ENCODE data around the gene UBE2Z. TPM values are rescaled to one million over a fixed set of nuclear protein-coding genes. Genes with fewer than 3 reads are reported as not detected.

Gene UBE2Z
- total RNA-seq, 1 experiment from 2014 or later, result 65.1 TPM

DNA sequence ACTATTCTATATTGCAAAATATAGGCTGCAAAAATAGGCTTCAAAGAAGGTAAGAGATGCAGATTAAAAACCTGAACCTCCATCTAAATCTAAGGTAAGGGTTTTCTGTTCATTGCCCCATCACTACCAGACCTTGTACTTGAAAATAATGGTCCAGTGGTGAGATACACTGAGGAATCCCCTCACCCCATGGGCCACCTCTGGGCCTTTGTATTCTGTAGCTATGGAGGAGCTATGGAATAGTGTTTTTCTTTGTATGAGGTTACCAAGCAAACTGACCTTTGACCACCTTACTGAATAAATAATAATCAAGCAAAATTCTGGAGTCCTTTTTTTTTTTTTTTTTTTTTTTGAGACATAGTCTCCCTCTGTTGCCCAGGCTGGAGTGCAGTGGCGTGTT, 4.8 kb upstream of the UBE2Z start:
- H3K9me3 Mint-ChIP-seq, result no peaks in the 10 kb centered on the region
- H3K4me1 Mint-ChIP-seq, result peaks cover 6% of the 10 kb centered on the region
- H3K27me3 Mint-ChIP-seq (ENCODE audit: low read depth), result no peaks in the 10 kb centered on the region
- ChIA-PET POLR2A (interaction anchor here (0.6 to 1.3 kb wide), 2 partner anchors 11 to 54 kb away, joined by 3 to 4 read pairs; partner anchors contain the start of gene ATP5MC1), CTCF (interaction anchor here (0.7 to 1.3 kb wide), 3 partner anchors 19 to 552 kb away, joined by 3 to 5 read pairs (median 4); no protein-coding TSS in a partner anchor)
- H3K36me3 Mint-ChIP-seq, result no peaks in the 10 kb centered on the region
- no peak for DNase-seq (ENCODE audit: low spot score)
- no peak overlapping the region for H3K4me3 Mint-ChIP-seq
- TF ChIP-seq, protein P1, sequence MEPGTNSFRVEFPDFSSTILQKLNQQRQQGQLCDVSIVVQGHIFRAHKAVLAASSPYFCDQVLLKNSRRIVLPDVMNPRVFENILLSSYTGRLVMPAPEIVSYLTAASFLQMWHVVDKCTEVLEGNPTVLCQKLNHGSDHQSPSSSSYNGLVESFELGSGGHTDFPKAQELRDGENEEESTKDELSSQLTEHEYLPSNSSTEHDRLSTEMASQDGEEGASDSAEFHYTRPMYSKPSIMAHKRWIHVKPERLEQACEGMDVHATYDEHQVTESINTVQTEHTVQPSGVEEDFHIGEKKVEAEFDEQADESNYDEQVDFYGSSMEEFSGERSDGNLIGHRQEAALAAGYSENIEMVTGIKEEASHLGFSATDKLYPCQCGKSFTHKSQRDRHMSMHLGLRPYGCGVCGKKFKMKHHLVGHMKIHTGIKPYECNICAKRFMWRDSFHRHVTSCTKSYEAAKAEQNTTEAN (CRISPR knock-in tag; IDR thresholded peaks at IDR 0.05), result no peak
- TF ChIP-seq CREM (CRISPR knock-in tag; IDR thresholded peaks at IDR 0.05) (no peak), GABPB1 (CRISPR knock-in tag; IDR thresholded peaks at IDR 0.05) (no peak), IRF2 (CRISPR knock-in tag; IDR thresholded peaks at IDR 0.05; ENCODE audit: borderline replicate concordance, low read depth) (no peak), JAZF1 (CRISPR knock-in tag; IDR thresholded peaks at IDR 0.05) (no peak), TEAD1 (CRISPR knock-in tag; IDR thresholded peaks at IDR 0.05) (no peak), NFATC4 (CRISPR knock-in tag; IDR thresholded peaks at IDR 0.05) (no peak), KAT7 (CRISPR knock-in tag; IDR thresholded peaks at IDR 0.05; ENCODE audit: borderline replicate concordance) (no peak)
- TF ChIP-seq, protein P2, sequence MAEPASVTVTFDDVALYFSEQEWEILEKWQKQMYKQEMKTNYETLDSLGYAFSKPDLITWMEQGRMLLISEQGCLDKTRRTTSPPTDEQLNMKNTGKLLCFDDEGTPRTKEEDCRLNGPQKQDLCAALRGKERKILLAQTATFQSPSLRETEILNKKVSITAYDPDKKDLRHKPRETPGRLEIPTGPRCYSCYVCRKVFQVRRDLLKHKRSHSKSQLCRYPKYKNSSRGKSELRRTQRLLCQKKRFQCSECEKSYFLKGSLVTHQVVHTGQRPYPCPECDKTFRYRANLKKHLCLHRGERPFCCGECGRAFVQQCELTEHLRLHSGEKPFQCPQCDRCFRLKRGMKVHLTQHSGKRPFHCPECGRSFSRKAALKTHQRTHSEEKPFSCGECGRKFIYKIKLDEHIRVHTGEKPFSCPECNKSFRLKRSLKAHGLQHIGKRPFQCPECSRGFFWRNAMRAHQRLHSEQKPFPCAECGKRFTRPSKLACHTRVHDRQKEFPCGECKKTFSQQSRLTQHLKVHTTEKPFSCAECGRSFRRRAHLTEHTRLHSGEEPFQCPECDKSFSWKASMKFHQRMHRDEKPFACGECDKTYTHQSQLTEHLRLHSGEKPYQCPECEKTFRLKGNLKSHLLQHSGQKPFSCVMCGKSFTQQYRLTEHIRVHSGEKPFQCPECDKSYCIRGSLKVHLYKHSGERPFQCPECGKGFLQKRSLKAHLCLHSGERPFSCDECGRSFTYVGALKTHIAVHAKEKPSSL (CRISPR knock-in tag; conservative IDR thresholded peaks at IDR 0.05), result no peak
- TF ChIP-seq, protein P3, sequence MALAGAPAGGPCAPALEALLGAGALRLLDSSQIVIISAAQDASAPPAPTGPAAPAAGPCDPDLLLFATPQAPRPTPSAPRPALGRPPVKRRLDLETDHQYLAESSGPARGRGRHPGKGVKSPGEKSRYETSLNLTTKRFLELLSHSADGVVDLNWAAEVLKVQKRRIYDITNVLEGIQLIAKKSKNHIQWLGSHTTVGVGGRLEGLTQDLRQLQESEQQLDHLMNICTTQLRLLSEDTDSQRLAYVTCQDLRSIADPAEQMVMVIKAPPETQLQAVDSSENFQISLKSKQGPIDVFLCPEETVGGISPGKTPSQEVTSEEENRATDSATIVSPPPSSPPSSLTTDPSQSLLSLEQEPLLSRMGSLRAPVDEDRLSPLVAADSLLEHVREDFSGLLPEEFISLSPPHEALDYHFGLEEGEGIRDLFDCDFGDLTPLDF (CRISPR knock-in tag; IDR thresholded peaks at IDR 0.05), result no peak
- no peak overlapping the region for H3K27ac Mint-ChIP-seq
- no peak for ATAC-seq

DNA sequence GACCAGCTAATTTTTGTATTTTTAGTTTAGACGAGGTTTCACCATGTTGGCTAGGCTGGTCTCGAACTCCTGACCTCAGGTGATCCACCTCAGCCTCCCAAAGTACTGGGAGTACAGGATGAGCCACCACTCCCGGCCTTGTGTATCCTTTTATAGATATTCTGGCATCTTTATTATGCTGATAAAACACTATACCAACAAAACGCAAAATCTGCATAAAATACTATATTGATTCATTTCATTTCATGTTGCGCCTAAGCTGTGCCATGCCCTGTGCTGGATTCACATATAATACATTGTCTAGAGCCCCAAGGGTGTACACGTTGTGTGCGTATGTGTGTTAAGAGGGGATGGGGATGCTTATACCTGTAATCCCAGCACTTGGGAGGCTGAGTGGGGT, 3.8 kb upstream of the UBE2Z start:
- Mint-ChIP-seq H3K27me3 (ENCODE audit: low read depth) (no peaks in the 10 kb centered on the region), H3K36me3 (peaks cover 2% of the 10 kb centered on the region; the same call in 1 of the 2 replicates), H3K4me1 (peaks cover 10% of the 10 kb centered on the region), H3K4me3 (no peak overlapping the region), H3K9me3 (no peaks in the 10 kb centered on the region), H3K27ac (no peak overlapping the region)
- CTCF ChIA-PET, result interaction anchor here (0.6 to 2.3 kb wide), 3 partner anchors 20 to 196 kb away, joined by 3 to 6 read pairs (median 3); no protein-coding TSS in a partner anchor
- ATAC-seq, result no peak
- DNase-seq (ENCODE audit: low spot score), result no peak
- POLR2A ChIA-PET, result interaction anchor here (1.3 kb wide), 1 partner anchor 12 kb away, joined by 4 read pairs; the partner anchor contains the start of gene ATP5MC1
- TF ChIP-seq ZBTB21 (CRISPR knock-in tag; IDR thresholded peaks at IDR 0.05; ENCODE audit: borderline replicate concordance), result no peak
- no peak for TF ChIP-seq NR2C2 (CRISPR knock-in tag; IDR thresholded peaks at IDR 0.05)
- TF ChIP-seq, protein P4, sequence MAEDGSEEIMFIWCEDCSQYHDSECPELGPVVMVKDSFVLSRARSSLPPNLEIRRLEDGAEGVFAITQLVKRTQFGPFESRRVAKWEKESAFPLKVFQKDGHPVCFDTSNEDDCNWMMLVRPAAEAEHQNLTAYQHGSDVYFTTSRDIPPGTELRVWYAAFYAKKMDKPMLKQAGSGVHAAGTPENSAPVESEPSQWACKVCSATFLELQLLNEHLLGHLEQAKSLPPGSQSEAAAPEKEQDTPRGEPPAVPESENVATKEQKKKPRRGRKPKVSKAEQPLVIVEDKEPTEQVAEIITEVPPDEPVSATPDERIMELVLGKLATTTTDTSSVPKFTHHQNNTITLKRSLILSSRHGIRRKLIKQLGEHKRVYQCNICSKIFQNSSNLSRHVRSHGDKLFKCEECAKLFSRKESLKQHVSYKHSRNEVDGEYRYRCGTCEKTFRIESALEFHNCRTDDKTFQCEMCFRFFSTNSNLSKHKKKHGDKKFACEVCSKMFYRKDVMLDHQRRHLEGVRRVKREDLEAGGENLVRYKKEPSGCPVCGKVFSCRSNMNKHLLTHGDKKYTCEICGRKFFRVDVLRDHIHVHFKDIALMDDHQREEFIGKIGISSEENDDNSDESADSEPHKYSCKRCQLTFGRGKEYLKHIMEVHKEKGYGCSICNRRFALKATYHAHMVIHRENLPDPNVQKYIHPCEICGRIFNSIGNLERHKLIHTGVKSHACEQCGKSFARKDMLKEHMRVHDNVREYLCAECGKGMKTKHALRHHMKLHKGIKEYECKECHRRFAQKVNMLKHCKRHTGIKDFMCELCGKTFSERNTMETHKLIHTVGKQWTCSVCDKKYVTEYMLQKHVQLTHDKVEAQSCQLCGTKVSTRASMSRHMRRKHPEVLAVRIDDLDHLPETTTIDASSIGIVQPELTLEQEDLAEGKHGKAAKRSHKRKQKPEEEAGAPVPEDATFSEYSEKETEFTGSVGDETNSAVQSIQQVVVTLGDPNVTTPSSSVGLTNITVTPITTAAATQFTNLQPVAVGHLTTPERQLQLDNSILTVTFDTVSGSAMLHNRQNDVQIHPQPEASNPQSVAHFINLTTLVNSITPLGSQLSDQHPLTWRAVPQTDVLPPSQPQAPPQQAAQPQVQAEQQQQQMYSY (CRISPR knock-in tag; IDR thresholded peaks at IDR 0.05), result no peak
- TF ChIP-seq, protein P5, sequence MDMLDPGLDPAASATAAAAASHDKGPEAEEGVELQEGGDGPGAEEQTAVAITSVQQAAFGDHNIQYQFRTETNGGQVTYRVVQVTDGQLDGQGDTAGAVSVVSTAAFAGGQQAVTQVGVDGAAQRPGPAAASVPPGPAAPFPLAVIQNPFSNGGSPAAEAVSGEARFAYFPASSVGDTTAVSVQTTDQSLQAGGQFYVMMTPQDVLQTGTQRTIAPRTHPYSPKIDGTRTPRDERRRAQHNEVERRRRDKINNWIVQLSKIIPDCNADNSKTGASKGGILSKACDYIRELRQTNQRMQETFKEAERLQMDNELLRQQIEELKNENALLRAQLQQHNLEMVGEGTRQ (CRISPR knock-in tag; IDR thresholded peaks at IDR 0.05), result no peak
- TF ChIP-seq HMGA2 (CRISPR knock-in tag; IDR thresholded peaks at IDR 0.05), result no peak
- TF ChIP-seq, protein P6, sequence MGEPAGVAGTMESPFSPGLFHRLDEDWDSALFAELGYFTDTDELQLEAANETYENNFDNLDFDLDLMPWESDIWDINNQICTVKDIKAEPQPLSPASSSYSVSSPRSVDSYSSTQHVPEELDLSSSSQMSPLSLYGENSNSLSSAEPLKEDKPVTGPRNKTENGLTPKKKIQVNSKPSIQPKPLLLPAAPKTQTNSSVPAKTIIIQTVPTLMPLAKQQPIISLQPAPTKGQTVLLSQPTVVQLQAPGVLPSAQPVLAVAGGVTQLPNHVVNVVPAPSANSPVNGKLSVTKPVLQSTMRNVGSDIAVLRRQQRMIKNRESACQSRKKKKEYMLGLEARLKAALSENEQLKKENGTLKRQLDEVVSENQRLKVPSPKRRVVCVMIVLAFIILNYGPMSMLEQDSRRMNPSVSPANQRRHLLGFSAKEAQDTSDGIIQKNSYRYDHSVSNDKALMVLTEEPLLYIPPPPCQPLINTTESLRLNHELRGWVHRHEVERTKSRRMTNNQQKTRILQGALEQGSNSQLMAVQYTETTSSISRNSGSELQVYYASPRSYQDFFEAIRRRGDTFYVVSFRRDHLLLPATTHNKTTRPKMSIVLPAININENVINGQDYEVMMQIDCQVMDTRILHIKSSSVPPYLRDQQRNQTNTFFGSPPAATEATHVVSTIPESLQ (CRISPR knock-in tag; IDR thresholded peaks at IDR 0.05), result no peak
- TF ChIP-seq, protein P7, sequence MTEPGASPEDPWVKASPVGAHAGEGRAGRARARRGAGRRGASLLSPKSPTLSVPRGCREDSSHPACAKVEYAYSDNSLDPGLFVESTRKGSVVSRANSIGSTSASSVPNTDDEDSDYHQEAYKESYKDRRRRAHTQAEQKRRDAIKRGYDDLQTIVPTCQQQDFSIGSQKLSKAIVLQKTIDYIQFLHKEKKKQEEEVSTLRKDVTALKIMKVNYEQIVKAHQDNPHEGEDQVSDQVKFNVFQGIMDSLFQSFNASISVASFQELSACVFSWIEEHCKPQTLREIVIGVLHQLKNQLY (CRISPR knock-in tag; IDR thresholded peaks at IDR 0.05), result no peak
- TF ChIP-seq ATF1 (CRISPR knock-in tag; IDR thresholded peaks at IDR 0.05), result no peak

Data from WTC11 (cell line).